ENCODE data around the gene IL1B. TPM values are rescaled to one million over a fixed set of nuclear protein-coding genes. Genes with fewer than 3 reads are reported as not detected.
A peak's percentile ranks its signal among the peaks of the same experiment; 100 is the strongest.

Gene IL1B
- total RNA-seq, 4 donors from 2014 or later: 0.22 to 2.7 (median 0.39) TPM; not detected in 1

GRCh38 chr2:112841295-112842044 lies 4.9 kb upstream of the IL1B start:
- Histone ChIP-seq H3K9me3 (peaks cover 0 to 8% (median 0%) of the 10 kb centered on the region in 4 donors), H3K36me3 (no peaks in the 10 kb centered on the region), H3K4me3 (no peak overlapping the region), H3K4me1 (peaks cover 0 to 6% (median 0%) of the 10 kb centered on the region in 4 donors), H3K27me3 (no peaks in the 10 kb centered on the region), H3K27ac (no peak overlapping the region)
- DNase-seq (ENCODE audit: low spot score in 2 of 2): no peak
- WGBS, 2 donors: 68 to 70% methylated on average over 5 of the region's 5 CpGs
- no peak for TF ChIP-seq CTCF (IDR thresholded peaks at IDR 0.05)
- no peak for TF ChIP-seq POLR2A (IDR thresholded peaks at IDR 0.05)
- TF ChIP-seq EP300 (IDR thresholded peaks at IDR 0.05): peak in 1 of 2 donors; percentile 49

GRCh38 chr2:112840068-112840445 lies 3.5 kb upstream of the IL1B start:
- Histone ChIP-seq H3K4me3 (no peak overlapping the region), H3K4me1 (peaks cover 0 to 10% (median 0%) of the 10 kb centered on the region in 4 donors), H3K36me3 (no peaks in the 10 kb centered on the region), H3K9me3 (no peaks in the 10 kb centered on the region), H3K27me3 (no peaks in the 10 kb centered on the region), H3K27ac (no peak overlapping the region)
- TF ChIP-seq EP300 (IDR thresholded peaks at IDR 0.05) (no peak), POLR2A (IDR thresholded peaks at IDR 0.05) (no peak), CTCF (IDR thresholded peaks at IDR 0.05) (no peak)
- DNase-seq (ENCODE audit: low spot score in 2 of 2): no peak
- WGBS, 2 donors: 100% methylated on average over 1 of the region's 1 CpG

GRCh38 chr2:112839407-112840067 lies 3.0 kb upstream of the IL1B start:
- H3K36me3 ChIP-seq: no peaks in the 10 kb centered on the region
- peaks cover 0 to 12% (median 0%) of the 10 kb centered on the region in 4 donors for H3K4me1 ChIP-seq
- DNase-seq (ENCODE audit: low spot score in 2 of 2): no peak
- 79 to 83% methylated on average over 9 of the region's 9 CpGs for WGBS, 2 donors
- H3K27me3 ChIP-seq: no peaks in the 10 kb centered on the region
- no peak overlapping the region for H3K4me3 ChIP-seq
- no peaks in the 10 kb centered on the region for H3K9me3 ChIP-seq
- no peak overlapping the region for H3K27ac ChIP-seq
- TF ChIP-seq EP300 (IDR thresholded peaks at IDR 0.05) (peak in 1 of 2 donors; percentile 58), CTCF (IDR thresholded peaks at IDR 0.05) (no peak)

GRCh38 chr2:112836163-112836560 lies 417 bp downstream of the IL1B start:
- H3K9me3 ChIP-seq: no peaks in the 10 kb centered on the region
- 65 to 73% methylated on average over 5 of the region's 5 CpGs for WGBS, 2 donors

GRCh38 chr2:112835536-112836162 lies 930 bp downstream of the IL1B start:
- no peak for DNase-seq (ENCODE audit: low spot score in 2 of 2)
- Histone ChIP-seq H3K36me3 (no peaks in the 10 kb centered on the region), H3K27ac (no peak overlapping the region), H3K27me3 (no peaks in the 10 kb centered on the region), H3K4me1 (peaks cover 0 to 16% (median 0%) of the 10 kb centered on the region in 4 donors), H3K4me3 (no peak overlapping the region), H3K9me3 (no peaks in the 10 kb centered on the region)
- TF ChIP-seq EP300 (IDR thresholded peaks at IDR 0.05): no peak
- TF ChIP-seq CTCF (IDR thresholded peaks at IDR 0.05): no peak
- TF ChIP-seq POLR2A (IDR thresholded peaks at IDR 0.05): no peak
- 73 to 95% methylated on average over 1 of the region's 1 CpG for WGBS, 2 donors

More at GRCh38 chr2:112836163-112836560, 417 bp downstream of the IL1B start:
- no peak for TF ChIP-seq POLR2A (IDR thresholded peaks at IDR 0.05)
- Histone ChIP-seq H3K27ac (no peak overlapping the region), H3K36me3 (no peaks in the 10 kb centered on the region), H3K4me1 (peaks cover 0 to 16% (median 0%) of the 10 kb centered on the region in 4 donors), H3K4me3 (no peak overlapping the region), H3K27me3 (no peaks in the 10 kb centered on the region)
- DNase-seq (ENCODE audit: low spot score in 2 of 2): no peak

Measured in tibial nerve (tissue), 4 donors.